ENCODE data around the gene SMG5.

- TF ChIP-seq CTCF (IDR thresholded peaks at IDR 0.05) (no peak), POLR2A (IDR thresholded peaks at IDR 0.05) (no peak)
Observed at GRCh38 chr1:156204686-156205085, 77.9 kb downstream of the SMG5 start.
